Endometrium (tissue), 2 donors: ENCODE results near the gene CLTA.
"Not testable (repeated sequence)": the region's sequence is repeated elsewhere in the genome, so short reads cannot be mapped to it uniquely, and the experiment has no call there.

Source experiments
- FAIRE-seq: peaks from 2 replicates; lab custom pipeline; 2012; peaks lifted over from hg19 to GRCh38; lab: Jason Lieb, UNC
- donor health status: control.
- donor health status: control.

The CLTA gene

GRCh38 chr9:36158917-36159316, 31.8 kb upstream of the CLTA start:
- no peak for FAIRE-seq

- FAIRE-seq = not testable (repeated sequence)
Measured at GRCh38 chr9:36159509-36159908, 31.2 kb upstream of the CLTA start.

- not testable (repeated sequence) for FAIRE-seq
Measured at GRCh38 chr9:36160126-36160525, 30.6 kb upstream of the CLTA start.

- FAIRE-seq = no peak
Measured at GRCh38 chr9:36161187-36161586, 29.5 kb upstream of the CLTA start.

- no peak for FAIRE-seq
Measured at GRCh38 chr9:36162211-36162738, 28.4 kb upstream of the CLTA start.

- no peak for FAIRE-seq
Measured at GRCh38 chr9:36163049-36163785, 27.5 kb upstream of the CLTA start.

- no peak for FAIRE-seq
Measured at GRCh38 chr9:36163786-36164170, 26.9 kb upstream of the CLTA start.

GRCh38 chr9:36164372-36164771, 26.3 kb upstream of the CLTA start:
- no peak for FAIRE-seq

- FAIRE-seq = no peak
Measured at GRCh38 chr9:36164989-36165388, 25.7 kb upstream of the CLTA start.

- FAIRE-seq = no peak
Measured at GRCh38 chr9:36165826-36166167, 24.9 kb upstream of the CLTA start.

GRCh38 chr9:36166168-36166927, 24.4 kb upstream of the CLTA start:
- FAIRE-seq = no peak

GRCh38 chr9:36169166-36169565, 21.6 kb upstream of the CLTA start, which contains the start of gene CCIN:
Gene CCIN (plus strand): TSS chr9:36169388. CDS start chr9:36169503, 115 bp downstream.
- FAIRE-seq = no peak

GRCh38 chr9:36169708-36170107, 21.0 kb upstream of the CLTA start:
- no peak for FAIRE-seq

GRCh38 chr9:36170531-36170930, 20.2 kb upstream of the CLTA start:
- no peak for FAIRE-seq

GRCh38 chr9:36173861-36174260, 16.9 kb upstream of the CLTA start:
- no peak for FAIRE-seq

- no peak for FAIRE-seq
Measured at GRCh38 chr9:36174271-36174670, 16.4 kb upstream of the CLTA start.

GRCh38 chr9:36174731-36175130, 16.0 kb upstream of the CLTA start:
- no peak for FAIRE-seq

GRCh38 chr9:36175209-36175608, 15.5 kb upstream of the CLTA start:
- FAIRE-seq = not testable (repeated sequence)

GRCh38 chr9:36176496-36176895, 14.2 kb upstream of the CLTA start:
- FAIRE-seq = not testable (repeated sequence)

- no peak for FAIRE-seq
Measured at GRCh38 chr9:36177571-36177970, 13.2 kb upstream of the CLTA start.

- FAIRE-seq = not testable (repeated sequence)
Measured at GRCh38 chr9:36180243-36180642, 10.5 kb upstream of the CLTA start.

- FAIRE-seq = no peak
Measured at GRCh38 chr9:36187414-36187813, 3.3 kb upstream of the CLTA start.

GRCh38 chr9:36188212-36188611, 2.5 kb upstream of the CLTA start:
- no peak for FAIRE-seq
